HG03280 (cell line): ENCODE data around the gene TFCP2.
A peak's percentile ranks its signal among the peaks of the same experiment; 100 is the strongest.
"Not testable (repeated sequence)": the region's sequence is repeated elsewhere in the genome, so short reads cannot be mapped to it uniquely, and the experiment has no call there.

Source experiments
- ATAC-seq: cut with Tn5 transposase; IDR thresholded peaks from one replicate; pipeline ENCODE4 v1.9.1; 2021; ENCODE audit warnings: mild to moderate bottlenecking, moderate library complexity; ENCODE audit not compliant: unreplicated experiment

Gene TFCP2

GRCh38 chr12:51172515-51173431, at the start of gene TFCP2:
Gene TFCP2 (minus strand): TSS chr12:51173135. CDS start chr12:51172422, 713 bp downstream.
- ATAC-seq, result peak; percentile 94

DNA sequence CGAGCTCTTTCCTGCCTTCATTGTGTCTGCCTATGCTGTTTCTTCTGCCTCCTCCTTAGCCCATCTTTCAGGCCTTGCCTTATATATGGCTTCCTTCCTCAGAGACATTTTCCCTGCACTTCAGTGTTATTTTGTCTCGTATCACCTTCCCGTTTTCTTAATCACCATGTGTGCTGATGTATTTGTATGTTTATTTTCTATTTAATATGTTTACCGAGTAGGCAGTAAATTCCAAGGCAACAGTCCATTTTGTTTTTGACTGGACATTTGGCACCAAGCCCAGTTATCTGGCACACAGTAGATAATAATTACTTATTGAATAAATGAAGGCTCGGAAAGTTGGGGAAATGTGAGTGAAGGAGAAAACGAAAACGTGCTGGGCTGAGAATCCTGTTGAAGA, 49.5 kb upstream of the TFCP2 start:
- no peak for ATAC-seq

- ATAC-seq, result not testable (repeated sequence)
These were observed 46.9 kb upstream of the TFCP2 start for GRCh38 chr12:51219857-51220256.

GRCh38 chr12:51219322-51219721, 46.4 kb upstream of the TFCP2 start:
- no peak for ATAC-seq

DNA sequence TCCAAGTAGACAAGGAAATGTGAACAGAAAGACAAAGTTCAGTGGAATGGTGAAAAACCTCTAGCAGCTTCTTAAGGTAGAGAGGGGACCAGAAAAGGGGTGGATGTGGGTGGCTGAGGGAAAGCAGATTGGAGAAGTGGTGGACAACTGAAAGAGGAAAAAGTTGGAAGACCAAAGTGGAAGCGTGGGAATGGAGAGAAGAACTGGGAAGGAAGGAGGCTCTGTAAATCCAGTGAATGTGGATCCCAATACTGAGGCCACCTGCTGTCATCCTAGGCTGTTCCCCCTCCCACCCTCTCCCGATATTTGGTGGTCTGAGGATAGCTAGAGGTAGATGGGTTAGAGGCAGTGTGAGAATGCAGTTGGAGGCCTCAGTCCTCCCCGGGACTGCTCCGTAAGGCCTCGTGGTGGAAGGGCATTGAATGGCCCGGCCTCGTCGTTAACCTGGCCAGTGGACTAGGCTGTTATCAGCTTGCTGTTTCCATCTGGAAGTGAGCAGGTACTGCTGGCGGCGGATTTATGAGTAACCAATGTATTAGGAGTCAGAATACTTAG, 45.7 kb upstream of the TFCP2 start:
- ATAC-seq, result no peak

DNA sequence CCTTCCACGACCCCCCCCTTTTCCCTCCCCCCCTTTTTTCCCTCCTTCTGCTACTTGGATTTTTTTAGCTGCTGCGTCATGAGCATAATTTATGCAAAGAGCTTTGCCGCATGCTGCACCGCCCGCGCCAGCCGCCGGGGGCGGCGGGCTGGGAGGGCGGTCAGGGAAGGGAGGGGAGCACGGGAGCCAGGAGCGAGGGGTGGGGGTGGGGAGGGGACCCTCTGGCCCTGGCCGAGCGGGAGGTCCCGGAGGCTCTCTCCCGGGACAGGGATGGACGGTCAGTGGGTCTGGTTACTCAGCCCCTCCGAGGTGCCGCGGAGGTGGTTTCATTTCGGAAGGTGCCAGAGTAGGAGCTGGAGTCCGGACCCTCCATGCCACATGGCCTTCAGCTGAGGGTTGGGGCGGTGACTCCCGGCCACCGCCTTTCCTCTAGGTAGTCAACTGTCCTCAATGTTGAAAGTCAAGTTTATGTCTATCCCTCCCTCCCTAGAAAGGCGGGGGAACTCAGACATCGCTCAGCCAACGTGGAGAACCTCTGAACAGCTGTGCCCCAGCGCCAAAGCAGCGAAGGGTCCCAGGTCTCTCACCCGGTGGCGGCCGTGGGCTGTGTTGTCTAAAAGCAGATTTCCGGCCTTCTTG, 45.2 kb upstream of the TFCP2 start, which contains the start of gene POU6F1:
Gene POU6F1, minus strand, starts transcription at position 95 of the 639 bp plus-strand sequence. CDS start 11,226 bp downstream, outside the sequence.
- peak; percentile 77 for ATAC-seq

GRCh38 chr12:51217133-51217967, 44.4 kb upstream of the TFCP2 start:
- peak; percentile 28 for ATAC-seq

DNA sequence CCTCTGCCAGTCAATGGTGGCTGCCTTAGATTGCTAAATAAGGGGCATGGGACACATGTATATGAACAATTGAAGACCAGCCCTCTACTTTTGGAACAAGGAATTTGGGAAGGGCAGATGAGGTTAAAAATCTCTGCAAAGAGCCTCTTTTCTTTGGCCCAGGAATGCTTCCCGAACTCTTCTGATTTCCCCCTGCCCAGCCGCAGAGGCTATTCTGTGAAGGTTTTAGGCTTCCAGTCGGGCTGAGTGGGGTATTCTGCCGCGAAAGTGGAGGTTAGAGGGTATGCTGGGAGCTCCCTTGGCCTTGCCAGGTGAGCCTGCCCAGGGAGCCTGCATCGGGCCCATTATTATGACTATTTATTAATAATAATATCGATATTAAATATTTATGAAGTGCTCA, 43.7 kb upstream of the TFCP2 start:
- no peak for ATAC-seq

DNA sequence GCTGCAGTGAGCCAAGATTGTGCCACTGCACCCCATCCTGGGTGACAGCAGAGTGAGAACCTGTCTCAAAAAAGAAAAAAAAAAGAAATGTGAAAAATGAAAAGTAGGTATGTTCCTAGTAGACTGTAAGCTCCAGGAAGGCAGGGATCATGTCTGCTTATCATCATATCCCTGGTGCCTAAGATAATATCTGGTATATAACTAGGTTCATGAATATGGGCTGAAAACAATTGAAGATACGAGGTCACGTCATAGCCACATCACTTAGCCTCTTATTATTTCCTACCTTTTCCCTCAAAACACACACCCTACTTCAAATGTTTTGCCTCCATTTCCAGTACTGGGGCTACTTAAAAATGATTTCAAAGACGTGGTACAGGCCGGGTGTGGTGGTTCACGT, 42.0 kb upstream of the TFCP2 start:
- no peak for ATAC-seq

GRCh38 chr12:51210690-51211395, 37.9 kb upstream of the TFCP2 start:
- ATAC-seq, result no peak

DNA sequence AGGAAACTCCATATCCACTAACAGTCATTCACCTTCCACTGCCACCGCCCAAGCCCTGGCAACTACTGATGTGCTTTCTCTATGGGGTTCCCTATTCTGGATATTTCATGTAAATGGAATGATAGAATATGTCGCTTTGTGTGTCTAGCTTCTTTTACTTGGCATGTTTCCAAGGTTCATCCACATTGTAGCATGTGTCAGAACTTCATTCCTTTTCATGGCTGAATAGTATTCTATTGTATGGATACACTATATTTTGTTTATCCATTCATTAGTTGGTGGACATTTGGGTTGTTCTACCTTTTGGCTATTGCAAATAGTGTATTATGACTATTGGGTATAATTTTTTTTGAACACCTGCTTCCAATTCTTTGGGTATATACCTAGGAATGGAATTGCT, 36.3 kb upstream of the TFCP2 start:
- no peak for ATAC-seq

- no peak for ATAC-seq
These were observed 35.2 kb upstream of the TFCP2 start for GRCh38 chr12:51208016-51208660.

DNA sequence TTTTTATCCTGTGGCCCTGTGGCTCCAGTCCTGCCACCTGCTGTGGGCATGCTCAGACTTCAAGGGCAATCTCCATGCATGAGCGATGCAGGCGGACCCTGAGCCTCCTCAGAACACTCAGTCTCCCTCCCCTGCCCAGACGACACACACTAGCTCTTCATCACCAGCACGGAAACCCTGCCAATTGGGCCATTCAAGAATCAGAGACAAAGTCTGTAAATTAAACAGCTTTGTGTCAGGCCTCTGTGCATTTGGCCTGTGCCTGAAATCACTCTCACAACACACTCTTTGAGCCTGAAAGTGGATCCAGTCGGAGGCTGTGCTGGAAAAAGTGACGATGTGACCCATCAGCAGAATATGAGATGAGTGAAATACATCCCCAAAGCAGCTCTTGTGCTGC, 32.4 kb upstream of the TFCP2 start:
- no peak for ATAC-seq

DNA sequence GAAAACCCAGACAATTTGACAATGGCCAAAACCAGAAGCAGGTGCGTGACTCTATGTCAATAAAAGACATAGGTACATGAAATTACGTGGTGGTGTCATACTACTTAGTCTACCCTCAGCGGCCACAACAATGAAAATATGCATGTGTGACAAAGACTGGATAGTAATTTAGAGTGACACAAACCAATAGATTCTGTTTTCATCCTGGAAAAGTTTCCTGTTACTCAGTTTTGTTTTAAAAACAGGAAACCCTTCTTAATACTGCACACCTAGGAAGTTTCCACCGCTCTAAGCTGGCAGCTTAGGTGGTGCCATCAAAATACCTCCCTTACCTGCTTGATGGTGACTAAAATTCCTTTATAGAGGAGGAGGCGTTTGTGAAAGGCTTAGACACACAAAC, 29.8 kb upstream of the TFCP2 start:
- ATAC-seq, result no peak

GRCh38 chr12:51200806-51201205, 27.9 kb upstream of the TFCP2 start:
- ATAC-seq, result no peak

DNA sequence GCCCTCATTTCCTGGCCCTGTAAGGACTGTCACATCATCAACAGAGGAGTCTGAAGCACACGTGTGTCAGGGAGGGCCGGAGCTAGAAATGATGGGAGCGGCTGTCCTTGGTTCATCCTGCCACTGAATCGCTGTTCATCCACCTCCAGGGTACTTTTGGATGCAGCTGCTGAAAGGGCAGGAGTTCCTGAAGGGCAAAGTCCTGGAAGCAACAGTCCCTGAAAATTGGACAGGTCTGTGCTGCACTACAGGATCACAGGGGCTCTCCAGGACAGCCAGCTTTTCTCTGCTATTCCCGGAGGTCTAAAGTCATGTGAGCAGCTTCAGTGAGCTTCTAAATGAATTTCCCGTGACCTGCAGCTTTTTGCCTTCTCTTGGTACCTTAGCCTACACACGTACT, 27.2 kb upstream of the TFCP2 start:
- ATAC-seq, result no peak

DNA sequence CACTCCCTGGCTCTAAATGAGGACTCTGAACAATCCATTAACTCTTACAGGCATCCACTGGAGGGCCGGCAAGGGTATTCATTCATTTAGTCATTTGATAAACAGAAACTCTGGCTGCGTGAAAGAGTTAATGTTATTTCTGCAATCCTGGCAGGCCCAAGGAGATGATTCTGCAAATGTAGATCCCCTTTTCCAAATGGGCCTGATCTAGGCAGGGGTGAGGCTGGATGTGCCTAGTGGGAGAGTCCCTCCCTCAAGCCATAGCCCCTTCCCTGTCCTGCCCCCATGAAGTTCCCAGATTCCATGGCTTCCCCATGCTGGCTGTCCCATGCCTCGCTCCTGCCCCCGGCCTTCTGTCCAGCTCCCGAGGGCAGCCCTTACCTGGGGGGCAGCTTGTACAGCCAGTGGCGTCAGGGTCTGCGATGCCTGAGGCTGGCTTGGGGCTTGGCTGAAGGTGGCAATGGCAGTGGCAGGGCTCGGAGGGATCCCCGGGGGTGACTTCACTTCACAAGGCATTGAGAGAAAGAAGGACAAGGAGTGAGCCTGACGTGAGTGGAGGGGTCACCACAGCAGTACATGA, 26.5 kb upstream of the TFCP2 start:
- ATAC-seq, result no peak

DNA sequence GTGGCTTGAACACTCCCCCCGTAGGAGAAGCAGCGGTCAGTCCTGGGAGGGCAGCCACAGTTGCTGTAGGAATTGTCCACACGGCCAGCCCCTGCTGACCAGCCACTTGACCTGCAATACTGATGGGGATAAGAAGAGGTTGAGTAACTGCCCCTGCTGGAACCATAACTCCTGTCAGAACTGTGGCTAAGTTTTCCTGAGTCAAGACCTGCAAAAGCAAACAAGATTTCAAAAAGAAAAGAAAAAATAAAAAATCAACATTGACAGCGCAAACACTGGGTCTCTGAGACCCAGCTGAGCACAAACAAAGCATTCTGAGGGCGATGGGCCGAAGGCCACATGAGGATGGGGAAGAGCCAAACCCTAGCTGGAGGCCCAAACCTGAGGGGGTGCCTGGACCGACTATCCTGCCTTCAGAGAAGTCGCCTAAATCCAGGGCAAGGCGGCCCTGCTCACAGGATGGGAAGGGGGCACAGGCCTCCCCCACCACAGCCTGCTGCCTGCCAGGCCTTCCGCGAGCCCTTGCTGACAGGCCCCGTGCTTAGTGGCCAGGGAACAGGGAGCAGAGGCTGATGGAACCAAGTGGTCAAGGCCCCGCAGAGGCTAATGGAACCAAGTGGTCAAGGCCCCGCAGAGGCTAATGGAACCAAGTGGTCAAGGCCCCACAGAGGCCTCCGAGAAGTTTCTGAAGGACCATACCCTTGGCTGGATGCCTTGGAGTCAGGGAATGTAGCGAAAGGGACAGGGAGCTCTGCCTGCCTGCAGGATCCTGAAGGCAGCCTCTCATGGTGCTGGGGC, 25.8 kb upstream of the TFCP2 start:
- no peak for ATAC-seq
